Activated naive CD4-positive, alpha-beta T cell treated with anti-CD3 and anti-CD28 coated beads, Interleukin-2, amount 10 ng/mL, durations not matched to agents 7 days and 5 days (primary cell): ENCODE results near the gene CCHCR1.
"Not testable (repeated sequence)": the region's sequence is repeated elsewhere in the genome, so short reads cannot be mapped to it uniquely, and the experiment has no call there.

Experiments
- CTCF ChIA-PET: fragments of 350-600 bp; sonication (Branson Sonifier 250); formaldehyde crosslinking; loops from one replicate; lab custom pipeline; 2021; ENCODE audit warnings: antibody characterized with exemption; lab: Charles Lee
- DNase-seq: peaks from one replicate; pipeline ENCODE4 v3.0.0-alpha.2; 2020
- H3K27ac Mint-ChIP-seq: one replicate; pipeline ENCODE4 v1.8.0; 2021; ENCODE audit warnings: mild to moderate bottlenecking, moderate library complexity, mixed read lengths
- H3K27me3 Mint-ChIP-seq: one replicate; pipeline ENCODE4 v1.8.0; 2021; ENCODE audit warnings: mild to moderate bottlenecking, mixed read lengths
- H3K36me3 Mint-ChIP-seq: one replicate; pipeline ENCODE4 v1.8.0; 2021; ENCODE audit warnings: mixed read lengths
- H3K4me1 Mint-ChIP-seq: one replicate; pipeline ENCODE4 v1.8.0; 2021; ENCODE audit warnings: mixed read lengths
- H3K4me3 Mint-ChIP-seq: one replicate; pipeline ENCODE4 v1.8.0; 2021; ENCODE audit warnings: mild to moderate bottlenecking, moderate library complexity, mixed read lengths
- H3K9me3 Mint-ChIP-seq: one replicate; pipeline ENCODE4 v1.8.0; 2021; ENCODE audit warnings: mixed read lengths

Gene CCHCR1, protein sequence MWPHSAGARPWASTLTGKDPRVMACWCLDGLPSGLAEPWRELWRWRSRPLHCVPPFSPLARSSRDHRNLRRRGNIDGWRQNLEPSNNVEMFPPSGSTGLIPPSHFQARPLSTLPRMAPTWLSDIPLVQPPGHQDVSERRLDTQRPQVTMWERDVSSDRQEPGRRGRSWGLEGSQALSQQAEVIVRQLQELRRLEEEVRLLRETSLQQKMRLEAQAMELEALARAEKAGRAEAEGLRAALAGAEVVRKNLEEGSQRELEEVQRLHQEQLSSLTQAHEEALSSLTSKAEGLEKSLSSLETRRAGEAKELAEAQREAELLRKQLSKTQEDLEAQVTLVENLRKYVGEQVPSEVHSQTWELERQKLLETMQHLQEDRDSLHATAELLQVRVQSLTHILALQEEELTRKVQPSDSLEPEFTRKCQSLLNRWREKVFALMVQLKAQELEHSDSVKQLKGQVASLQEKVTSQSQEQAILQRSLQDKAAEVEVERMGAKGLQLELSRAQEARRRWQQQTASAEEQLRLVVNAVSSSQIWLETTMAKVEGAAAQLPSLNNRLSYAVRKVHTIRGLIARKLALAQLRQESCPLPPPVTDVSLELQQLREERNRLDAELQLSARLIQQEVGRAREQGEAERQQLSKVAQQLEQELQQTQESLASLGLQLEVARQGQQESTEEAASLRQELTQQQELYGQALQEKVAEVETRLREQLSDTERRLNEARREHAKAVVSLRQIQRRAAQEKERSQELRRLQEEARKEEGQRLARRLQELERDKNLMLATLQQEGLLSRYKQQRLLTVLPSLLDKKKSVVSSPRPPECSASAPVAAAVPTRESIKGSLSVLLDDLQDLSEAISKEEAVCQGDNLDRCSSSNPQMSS

DNA sequence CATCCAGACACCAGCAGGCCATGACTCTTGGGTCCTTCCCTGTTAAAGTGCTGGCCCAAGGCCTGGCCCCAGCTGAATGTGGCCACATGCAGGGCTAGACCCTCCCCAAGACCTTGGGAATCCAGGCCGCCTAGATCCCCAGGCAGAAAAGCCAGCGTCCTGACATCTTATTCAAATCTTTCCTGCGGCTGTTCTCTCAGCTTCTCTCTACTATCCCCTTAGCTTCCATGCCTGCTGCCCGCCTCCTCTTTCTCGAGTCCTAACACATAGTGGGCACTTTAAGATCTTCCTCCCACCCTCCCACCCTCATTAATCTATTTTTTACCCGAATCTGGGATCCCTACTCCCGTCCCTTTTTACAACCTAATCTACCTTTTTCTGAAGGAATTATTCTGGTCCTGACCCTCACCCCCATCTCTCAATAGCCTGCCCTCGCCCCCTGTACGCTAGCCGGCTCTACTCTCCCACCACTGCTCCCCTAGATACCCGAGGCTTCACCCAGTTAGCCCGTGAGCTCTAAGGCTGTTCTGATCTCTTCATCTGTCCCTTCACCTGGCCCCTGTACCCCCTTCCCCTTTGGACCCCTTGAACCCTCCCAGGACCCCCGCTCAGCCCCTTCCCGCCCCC, at the start of gene CCHCR1:
Gene CCHCR1 (minus strand): TSS at position 290 of the 627 bp plus-strand sequence. CDS start 202 bp downstream, at position 88.
- H3K36me3 Mint-ChIP-seq = peaks cover 45% of the 10 kb centered on the region
- H3K27me3 Mint-ChIP-seq = no peaks in the 10 kb centered on the region
- no peaks in the 10 kb centered on the region for H3K9me3 Mint-ChIP-seq
- no peak for DNase-seq
- H3K27ac Mint-ChIP-seq = peak within 1 kb of the TSS; percentile 87
- H3K4me1 Mint-ChIP-seq = peaks cover 50% of the 10 kb centered on the region
- peak within 1 kb of the TSS; percentile 95 for H3K4me3 Mint-ChIP-seq
- CTCF ChIA-PET = interaction anchor here (1.0 kb wide), 1 partner anchor 34 kb away, joined by 3 read pairs; no protein-coding TSS in a partner anchor

DNA sequence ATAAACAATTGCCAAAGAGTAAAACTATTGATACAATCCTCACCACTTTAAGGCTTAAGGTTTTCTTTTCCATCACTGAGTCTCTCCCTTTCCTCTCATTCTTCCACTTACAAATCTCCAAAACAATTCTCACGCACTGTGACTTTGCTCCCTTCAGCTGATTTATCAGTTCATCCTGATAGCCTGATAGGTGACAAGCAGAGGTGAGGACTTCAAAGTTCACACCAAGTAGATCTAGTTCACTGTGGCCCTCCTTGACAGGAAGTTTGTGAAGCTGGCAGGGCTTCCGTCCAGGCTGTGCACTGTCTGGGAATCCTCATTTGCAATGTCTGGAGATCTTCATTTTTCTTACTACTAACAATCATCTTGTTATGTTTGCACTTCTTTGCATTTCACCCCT, 48.0 kb upstream of the CCHCR1 start:
- H3K36me3 Mint-ChIP-seq = peaks cover 20% of the 10 kb centered on the region
- peaks cover 4% of the 10 kb centered on the region for H3K9me3 Mint-ChIP-seq
- H3K27me3 Mint-ChIP-seq = peaks cover 3% of the 10 kb centered on the region
- no peak for DNase-seq
- CTCF ChIA-PET = no interaction called here
- peak overlapping the region; percentile 76 for H3K27ac Mint-ChIP-seq
- H3K4me1 Mint-ChIP-seq = peaks cover 49% of the 10 kb centered on the region
- peak overlapping the region; percentile 18 for H3K4me3 Mint-ChIP-seq

DNA sequence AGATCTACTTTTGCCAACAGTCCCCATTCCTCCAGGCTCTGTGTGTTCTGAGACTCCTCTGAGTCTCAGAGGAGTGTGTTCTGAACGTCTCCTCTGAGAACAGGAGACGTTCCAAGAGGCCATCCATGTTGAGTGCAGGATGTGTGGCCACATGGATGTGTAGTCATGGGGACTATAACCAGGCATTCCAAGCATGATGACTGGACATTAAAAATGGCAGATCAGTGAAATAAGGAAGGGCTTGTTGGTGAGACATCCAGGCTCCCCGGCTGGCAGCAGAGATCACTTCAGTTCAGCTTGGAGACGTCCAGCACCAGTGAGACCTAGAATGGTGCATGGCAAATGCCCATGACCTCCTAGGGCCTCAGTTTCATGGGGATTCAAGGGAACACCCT, 47.1 kb upstream of the CCHCR1 start:
- Mint-ChIP-seq H3K9me3 (peaks cover 10% of the 10 kb centered on the region), H3K4me3 (peak overlapping the region; percentile 79), H3K36me3 (peaks cover 28% of the 10 kb centered on the region), H3K27me3 (no peaks in the 10 kb centered on the region), H3K4me1 (peaks cover 57% of the 10 kb centered on the region), H3K27ac (peak overlapping the region; percentile 98)
- CTCF ChIA-PET = no interaction called here
- DNase-seq = no peak

DNA sequence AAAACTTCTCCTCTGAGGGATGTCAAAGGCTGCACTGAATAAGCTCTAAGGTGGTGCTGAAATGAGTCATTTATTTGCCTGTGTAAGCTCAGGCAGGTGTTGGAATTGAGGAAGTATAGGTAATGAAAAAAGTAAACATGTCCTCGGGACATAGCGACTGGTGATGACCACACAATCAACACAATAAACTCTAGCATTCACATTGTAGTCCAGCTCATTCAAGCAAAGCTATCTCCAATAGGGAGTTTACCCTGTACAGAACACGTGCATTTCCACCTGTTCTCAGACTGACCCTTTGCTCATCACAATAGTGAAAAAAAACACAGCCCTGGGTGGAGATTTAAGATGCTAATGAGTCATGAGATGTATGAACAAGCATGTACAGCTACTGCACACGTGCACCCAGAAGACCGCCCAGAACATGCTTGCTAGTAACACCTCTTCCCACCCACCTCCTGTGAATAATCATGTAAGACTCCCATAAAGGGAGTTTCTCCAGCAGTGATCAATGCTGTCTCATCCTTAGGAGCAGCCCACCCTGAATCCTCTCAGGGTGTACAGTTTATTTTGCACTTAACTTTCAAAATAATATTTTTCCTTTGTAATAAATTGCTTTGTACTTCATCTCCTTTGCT, 45.9 kb upstream of the CCHCR1 start:
- peak overlapping the region; percentile 98 for H3K27ac Mint-ChIP-seq
- no peaks in the 10 kb centered on the region for H3K27me3 Mint-ChIP-seq
- peaks cover 39% of the 10 kb centered on the region for H3K36me3 Mint-ChIP-seq
- peaks cover 69% of the 10 kb centered on the region for H3K4me1 Mint-ChIP-seq
- peak; percentile 54 for DNase-seq
- CTCF ChIA-PET = interaction anchor here (2.1 kb wide), 1 partner anchor 163 kb away, joined by 10 read pairs; no protein-coding TSS in a partner anchor
- H3K4me3 Mint-ChIP-seq = peak overlapping the region; percentile 79
- H3K9me3 Mint-ChIP-seq = peaks cover 10% of the 10 kb centered on the region

DNA sequence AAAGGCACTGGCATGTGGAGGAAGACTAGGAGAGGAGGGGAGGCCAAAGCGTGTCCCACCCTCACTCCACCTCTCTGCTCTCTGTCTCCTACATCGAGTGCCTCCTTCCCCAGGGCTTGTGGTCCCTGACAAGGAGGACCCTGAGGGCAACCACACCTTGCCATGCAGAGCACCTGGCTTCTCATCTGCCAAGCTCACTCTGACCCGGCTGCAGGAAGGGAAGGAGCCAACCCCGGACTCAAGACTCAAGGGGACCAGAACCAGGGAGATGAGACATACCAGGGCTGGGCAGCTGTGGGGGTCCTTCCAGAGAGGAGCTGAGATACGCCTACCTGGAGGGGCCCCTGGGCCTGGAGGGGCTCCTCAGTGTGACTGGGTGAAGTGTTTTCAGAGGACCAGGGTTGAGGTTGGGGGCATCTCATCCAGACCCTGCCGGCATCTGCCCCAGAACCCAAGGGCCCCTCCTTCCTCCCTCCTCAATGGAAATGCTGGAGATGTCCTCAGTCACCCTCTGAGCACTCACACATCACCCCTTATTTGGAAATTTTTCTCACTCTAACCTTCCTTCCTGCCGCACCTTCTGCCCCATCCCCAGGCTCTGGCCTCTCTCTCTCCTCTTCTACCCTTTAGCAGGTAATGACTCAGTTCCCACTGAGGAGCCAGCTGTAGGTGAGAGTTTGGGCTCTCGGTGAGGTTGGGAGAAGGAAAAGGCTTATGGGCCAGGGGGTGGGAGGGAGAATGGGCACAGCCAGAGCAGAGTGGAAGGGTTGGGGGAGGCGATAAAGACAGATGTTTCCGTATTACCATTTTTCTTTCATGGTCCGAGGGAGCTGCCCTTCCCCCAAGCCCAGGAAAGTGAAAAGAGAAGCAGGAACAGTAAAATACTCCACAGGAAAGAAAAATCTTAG, 44.9 kb upstream of the CCHCR1 start:
- Mint-ChIP-seq H3K27me3 (no peaks in the 10 kb centered on the region), H3K27ac (peak overlapping the region; percentile 98), H3K9me3 (peaks cover 10% of the 10 kb centered on the region), H3K4me1 (peaks cover 71% of the 10 kb centered on the region), H3K36me3 (peaks cover 40% of the 10 kb centered on the region), H3K4me3 (peak overlapping the region; percentile 40)
- DNase-seq = no peak
- CTCF ChIA-PET = interaction anchor here (2.1 kb wide), 1 partner anchor 164 kb away, joined by 10 read pairs; no protein-coding TSS in a partner anchor

DNA sequence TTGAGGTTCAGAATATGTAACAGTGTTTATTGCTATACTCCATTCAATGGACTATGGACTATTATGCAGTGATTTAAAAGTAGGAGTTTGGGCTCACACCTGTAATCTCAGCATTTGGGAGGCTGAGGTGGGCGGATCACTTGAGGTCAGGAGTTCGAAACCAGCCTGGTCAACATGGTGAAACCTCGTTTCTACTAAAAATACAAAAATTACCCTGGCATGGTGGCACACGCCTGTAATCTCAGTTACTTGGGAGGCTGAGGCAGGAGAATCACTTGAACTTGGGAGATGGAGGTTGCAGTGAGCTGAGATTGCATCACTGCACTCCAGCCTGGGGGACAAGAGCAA, 41.5 kb upstream of the CCHCR1 start:
- CTCF ChIA-PET = interaction anchor here (6.2 kb wide), 1 partner anchor 167 kb away, joined by 65 read pairs; no protein-coding TSS in a partner anchor
- peaks cover 48% of the 10 kb centered on the region for H3K36me3 Mint-ChIP-seq
- H3K27ac Mint-ChIP-seq = peak overlapping the region; percentile 99
- H3K27me3 Mint-ChIP-seq, DNase-seq: not testable (repeated sequence)
- peaks cover 12% of the 10 kb centered on the region for H3K9me3 Mint-ChIP-seq
- peak overlapping the region; percentile 96 for H3K4me3 Mint-ChIP-seq
- H3K4me1 Mint-ChIP-seq = peaks cover 74% of the 10 kb centered on the region

DNA sequence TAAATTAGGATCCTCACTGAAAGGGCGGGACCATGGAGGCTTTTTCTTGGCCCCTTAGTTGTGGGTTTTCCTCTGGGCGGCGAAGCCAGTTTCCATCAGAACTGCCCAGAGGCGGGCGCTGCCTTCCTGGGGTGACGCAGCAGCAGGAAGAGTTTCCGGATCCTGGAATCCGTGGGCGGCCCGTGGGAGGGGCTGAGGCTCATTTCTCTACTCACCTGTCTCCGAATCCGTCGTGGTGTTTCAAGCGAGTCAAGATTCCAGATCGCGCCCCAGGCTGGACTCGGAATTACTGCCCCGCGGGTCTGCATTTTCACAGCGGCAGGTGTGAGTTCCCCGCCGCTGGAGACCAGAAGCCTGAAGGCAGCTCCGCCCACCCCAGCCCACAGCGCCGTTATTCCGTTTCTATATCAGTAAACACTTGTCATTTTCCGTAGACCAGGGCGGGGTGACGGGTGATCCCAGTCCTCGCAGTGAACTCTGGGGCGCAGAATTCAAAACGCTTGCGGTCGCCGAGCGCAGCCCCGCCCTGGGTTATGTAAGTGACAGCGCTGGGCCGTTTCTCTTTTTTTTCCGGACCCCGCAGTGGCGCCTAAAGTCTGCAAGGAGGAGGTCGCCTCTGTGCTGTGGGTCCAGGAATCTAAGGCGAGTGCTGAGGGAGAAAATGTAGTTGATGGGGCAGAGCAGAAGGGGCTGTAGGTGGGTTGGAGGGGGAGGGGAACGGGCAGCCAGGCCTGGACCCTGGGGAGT, 40.1 kb upstream of the CCHCR1 start:
- Mint-ChIP-seq H3K27me3 (no peaks in the 10 kb centered on the region), H3K9me3 (peaks cover 12% of the 10 kb centered on the region), H3K27ac (peak overlapping the region; percentile 99), H3K4me1 (peaks cover 61% of the 10 kb centered on the region), H3K4me3 (peak overlapping the region; percentile 96), H3K36me3 (peaks cover 48% of the 10 kb centered on the region)
- CTCF ChIA-PET = interaction anchor here (0.8 to 6.2 kb wide), 7 partner anchors 38 to 296 kb away, joined by 3 to 65 read pairs (median 4); partner anchors contain the start of gene PSORS1C2
- peak; percentile 98 for DNase-seq

DNA sequence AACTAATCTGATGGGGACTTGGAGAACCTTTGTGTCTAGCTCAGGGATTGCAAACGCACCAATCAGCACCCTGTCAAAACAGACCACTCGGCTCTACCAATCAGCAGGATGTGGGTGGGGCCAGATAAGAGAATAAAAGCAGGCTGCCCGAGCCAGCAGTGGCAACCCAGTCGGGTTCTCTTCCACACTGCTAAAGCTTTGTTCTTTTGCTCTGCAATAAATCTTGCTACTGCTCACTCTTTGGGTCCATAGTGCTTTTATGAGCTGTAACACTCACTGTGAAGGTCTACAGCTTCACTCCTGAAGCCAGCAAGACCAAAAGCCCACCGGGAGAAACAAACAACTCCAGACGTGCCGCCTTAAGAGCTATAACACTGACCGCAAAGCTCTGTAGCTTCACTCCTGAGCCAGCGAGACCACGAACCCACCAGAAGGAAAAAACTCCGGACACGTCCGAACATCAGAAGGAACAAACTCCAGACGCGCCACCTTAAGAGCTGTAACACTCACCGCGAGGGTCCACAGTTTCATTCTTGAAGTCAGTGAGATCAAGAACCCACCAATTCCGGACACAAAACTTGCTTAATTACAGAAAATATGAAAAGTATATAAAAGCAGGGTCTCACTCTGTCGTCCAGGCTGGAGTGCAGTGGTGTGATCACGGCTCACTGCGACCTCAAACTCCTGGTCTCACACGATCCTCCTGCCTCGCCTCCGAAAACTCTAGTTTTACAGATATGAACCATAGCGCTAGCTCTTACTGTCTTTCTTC, 38.8 kb upstream of the CCHCR1 start:
- peak overlapping the region; percentile 96 for H3K4me3 Mint-ChIP-seq
- peaks cover 12% of the 10 kb centered on the region for H3K9me3 Mint-ChIP-seq
- H3K27ac Mint-ChIP-seq = peak overlapping the region; percentile 99
- not testable (repeated sequence) for DNase-seq, H3K27me3 Mint-ChIP-seq
- peaks cover 51% of the 10 kb centered on the region for H3K4me1 Mint-ChIP-seq
- peaks cover 38% of the 10 kb centered on the region for H3K36me3 Mint-ChIP-seq
- CTCF ChIA-PET = interaction anchor here (0.9 to 6.2 kb wide), 12 partner anchors 13 to 180 kb away, joined by 3 to 65 read pairs (median 3); partner anchors contain the start of gene PSORS1C2

DNA sequence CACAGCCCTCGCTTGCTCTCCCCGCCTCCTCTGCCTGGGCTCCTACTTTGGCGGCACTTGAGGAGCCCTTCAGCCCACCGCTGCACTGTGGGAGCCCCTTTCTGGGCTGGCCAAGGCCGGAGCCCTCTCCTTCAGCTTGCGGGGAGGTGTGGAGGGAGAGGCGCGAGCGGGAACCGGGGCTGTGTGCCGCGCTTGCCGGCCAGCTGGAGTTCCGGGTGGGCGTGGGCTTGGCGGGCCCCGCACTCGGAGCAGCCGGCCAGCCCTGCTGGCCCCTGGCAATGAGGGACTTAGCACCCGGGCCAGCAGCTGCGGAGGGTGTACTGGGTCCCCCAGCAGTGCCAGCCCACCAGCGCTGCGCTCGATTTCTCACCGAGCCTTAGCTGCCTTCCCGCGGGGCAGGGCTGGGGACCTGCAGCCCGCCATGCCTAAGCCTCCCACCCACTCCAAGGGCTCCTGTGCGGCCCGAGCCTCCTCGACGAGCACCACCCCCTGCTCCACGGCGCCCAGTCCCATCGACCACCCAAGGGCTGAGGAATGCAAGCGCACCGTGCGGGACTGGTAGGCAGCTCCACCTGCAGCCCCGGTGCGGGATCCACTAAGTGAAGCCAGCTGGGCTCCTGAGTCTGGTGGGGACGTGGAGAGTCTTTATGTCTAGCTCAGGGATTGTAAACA, 37.8 kb upstream of the CCHCR1 start:
- CTCF ChIA-PET = interaction anchor here (1.1 to 6.2 kb wide), 5 partner anchors 51 to 221 kb away, joined by 3 to 65 read pairs (median 3); partner anchors contain the start of gene PSORS1C2
- not testable (repeated sequence) for H3K4me3 Mint-ChIP-seq, H3K9me3 Mint-ChIP-seq, H3K27ac Mint-ChIP-seq, H3K27me3 Mint-ChIP-seq, DNase-seq
- Mint-ChIP-seq H3K36me3 (peaks cover 30% of the 10 kb centered on the region), H3K4me1 (peaks cover 43% of the 10 kb centered on the region)

DNA sequence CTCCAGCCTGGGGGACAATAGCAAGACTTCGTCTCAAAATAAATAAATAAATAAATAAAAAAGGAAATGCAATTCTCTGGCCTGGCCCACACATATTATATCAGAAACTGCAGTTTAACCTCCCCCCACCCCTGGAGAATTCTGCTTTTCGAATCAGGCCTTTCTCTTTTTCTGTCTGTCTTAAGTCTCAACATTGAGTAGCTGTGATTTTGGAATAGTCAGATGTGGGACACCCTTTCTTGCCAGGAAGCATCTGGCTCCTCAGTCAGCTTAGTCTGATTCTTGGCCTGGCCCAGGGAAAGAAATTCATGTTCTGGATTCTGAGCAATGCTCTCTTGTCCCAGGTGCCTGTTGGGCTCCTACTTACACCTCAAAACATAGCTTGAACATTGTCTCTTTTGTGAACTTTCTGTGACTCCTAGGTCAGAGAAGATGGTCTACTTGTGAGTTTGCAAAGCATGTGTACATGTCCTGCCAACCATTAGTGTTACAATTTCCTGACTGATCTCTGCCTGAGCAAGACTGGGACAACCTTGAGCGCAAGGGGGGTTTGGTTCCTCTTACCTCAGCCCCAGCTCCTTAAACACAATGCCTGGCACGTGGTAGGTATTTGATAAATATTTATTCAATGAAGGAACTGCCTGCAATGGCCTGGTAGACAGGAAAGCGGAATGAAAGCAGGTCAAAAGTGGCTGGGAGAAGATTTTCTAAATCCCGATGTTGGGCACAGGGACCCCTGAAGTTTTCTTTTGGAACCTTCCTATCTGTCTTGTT, 36.6 kb upstream of the CCHCR1 start:
- no peak for DNase-seq
- peaks cover 19% of the 10 kb centered on the region for H3K36me3 Mint-ChIP-seq
- CTCF ChIA-PET = interaction anchor here (1.1 to 6.2 kb wide), 5 partner anchors 53 to 223 kb away, joined by 3 to 65 read pairs (median 3); partner anchors contain the start of gene PSORS1C2
- H3K27me3 Mint-ChIP-seq = no peaks in the 10 kb centered on the region
- no peak overlapping the region for H3K4me3 Mint-ChIP-seq
- peaks cover 31% of the 10 kb centered on the region for H3K4me1 Mint-ChIP-seq
- H3K27ac Mint-ChIP-seq = no peak overlapping the region
- H3K9me3 Mint-ChIP-seq = peaks cover 2% of the 10 kb centered on the region
